Fibroblast of pulmonary artery (primary cell): Measurements from ENCODE around the gene JUNB.

Source experiments
- DNase-seq: peaks from one replicate; pipeline ENCODE4 v3.0.0-alpha.2; 2010; ENCODE audit warnings: low read depth
- H3K4me3 ChIP-seq: replicated peaks from 2 replicates; pipeline ENCODE4 v1.5.1; 2011; ENCODE audit warnings: low read depth, mild to moderate bottlenecking, control low read depth, low read length, moderate library complexity
- TF ChIP-seq, protein P1 (sequence below): IDR thresholded peaks from 2 replicates; pipeline ENCODE4 v1.5.1; 2011; ENCODE audit warnings: mild to moderate bottlenecking, control low read depth, low read length, inconsistent platforms; ENCODE audit errors: missing control alignments

Gene JUNB

DNA sequence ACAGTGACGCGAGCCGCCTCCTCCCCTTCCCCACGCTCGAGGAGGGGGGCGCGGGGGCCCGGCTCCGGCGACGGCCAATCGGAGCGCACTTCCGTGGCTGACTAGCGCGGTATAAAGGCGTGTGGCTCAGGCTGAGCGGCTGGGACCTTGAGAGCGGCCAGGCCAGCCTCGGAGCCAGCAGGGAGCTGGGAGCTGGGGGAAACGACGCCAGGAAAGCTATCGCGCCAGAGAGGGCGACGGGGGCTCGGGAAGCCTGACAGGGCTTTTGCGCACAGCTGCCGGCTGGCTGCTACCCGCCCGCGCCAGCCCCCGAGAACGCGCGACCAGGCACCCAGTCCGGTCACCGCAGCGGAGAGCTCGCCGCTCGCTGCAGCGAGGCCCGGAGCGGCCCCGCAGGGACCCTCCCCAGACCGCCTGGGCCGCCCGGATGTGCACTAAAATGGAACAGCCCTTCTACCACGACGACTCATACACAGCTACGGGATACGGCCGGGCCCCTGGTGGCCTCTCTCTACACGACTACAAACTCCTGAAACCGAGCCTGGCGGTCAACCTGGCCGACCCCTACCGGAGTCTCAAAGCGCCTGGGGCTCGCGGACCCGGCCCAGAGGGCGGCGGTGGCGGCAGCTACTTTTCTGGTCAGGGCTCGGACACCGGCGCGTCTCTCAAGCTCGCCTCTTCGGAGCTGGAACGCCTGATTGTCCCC, at the start of gene JUNB:
TSS of gene JUNB (plus strand) at position 142 of the 706 bp plus-strand sequence. CDS start at position 428, 286 bp downstream.
- peak within 1 kb of the TSS; percentile 99 for H3K4me3 ChIP-seq
- peak; percentile 99 for DNase-seq
- TF ChIP-seq, protein P1, sequence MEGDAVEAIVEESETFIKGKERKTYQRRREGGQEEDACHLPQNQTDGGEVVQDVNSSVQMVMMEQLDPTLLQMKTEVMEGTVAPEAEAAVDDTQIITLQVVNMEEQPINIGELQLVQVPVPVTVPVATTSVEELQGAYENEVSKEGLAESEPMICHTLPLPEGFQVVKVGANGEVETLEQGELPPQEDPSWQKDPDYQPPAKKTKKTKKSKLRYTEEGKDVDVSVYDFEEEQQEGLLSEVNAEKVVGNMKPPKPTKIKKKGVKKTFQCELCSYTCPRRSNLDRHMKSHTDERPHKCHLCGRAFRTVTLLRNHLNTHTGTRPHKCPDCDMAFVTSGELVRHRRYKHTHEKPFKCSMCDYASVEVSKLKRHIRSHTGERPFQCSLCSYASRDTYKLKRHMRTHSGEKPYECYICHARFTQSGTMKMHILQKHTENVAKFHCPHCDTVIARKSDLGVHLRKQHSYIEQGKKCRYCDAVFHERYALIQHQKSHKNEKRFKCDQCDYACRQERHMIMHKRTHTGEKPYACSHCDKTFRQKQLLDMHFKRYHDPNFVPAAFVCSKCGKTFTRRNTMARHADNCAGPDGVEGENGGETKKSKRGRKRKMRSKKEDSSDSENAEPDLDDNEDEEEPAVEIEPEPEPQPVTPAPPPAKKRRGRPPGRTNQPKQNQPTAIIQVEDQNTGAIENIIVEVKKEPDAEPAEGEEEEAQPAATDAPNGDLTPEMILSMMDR, result no peak

DNA sequence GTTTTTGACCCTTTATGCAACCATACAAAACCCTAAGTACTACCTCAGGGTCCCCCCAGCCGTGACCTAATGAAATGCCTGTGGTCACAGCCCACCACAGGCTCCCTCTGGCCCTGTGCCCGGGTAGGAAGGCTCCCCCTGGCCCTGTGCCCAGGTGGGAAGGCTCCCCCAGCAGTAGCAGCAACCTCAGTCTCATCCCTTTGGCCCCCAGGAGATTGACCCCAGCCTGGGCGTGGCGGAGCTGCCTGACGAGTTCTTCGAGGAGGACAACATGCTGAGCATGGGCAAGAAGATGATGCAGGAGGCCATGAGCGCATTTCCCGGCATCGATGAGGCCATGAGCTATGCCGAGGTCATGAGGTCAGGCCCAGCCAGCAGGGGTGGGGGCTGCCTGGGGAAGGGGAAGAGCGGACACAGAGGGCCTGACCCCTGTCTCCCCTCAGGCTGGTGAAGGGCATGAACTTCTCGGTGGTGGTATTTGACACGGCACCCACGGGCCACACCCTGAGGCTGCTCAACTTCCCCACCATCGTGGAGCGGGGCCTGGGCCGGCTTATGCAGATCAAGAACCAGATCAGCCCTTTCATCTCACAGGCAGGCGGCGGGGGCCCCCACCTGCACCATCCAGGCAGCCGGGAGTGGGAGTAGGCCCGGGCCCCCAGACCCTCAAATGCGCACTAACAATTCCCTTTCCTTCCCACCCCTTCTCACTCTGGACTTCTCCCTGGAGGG, 46.0 kb upstream of the JUNB start:
- DNase-seq, result no peak
- no peak overlapping the region for H3K4me3 ChIP-seq
- TF ChIP-seq, protein P1, result no peak

DNA sequence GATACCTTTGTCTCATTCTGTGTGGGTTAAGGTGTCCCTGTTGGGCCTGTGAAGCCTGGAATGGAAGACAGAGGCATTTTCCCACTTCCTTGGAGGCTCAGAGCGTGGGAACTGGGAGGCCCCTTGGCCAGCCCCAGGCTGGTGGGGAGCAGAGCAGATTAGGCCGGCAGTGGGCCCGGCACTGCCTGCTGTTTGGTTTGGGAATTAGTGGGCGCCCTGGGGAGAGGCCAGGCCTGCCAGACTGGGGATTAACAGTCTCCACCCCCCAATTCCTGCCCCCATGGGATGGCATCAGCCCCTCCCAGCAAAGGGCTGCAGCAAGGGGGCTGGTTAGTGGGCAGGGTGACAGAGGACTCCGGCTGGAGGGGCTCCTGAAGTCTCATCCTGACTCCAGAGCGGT, 42.8 kb upstream of the JUNB start:
- no peak overlapping the region for H3K4me3 ChIP-seq
- TF ChIP-seq, protein P1, result no peak
- no peak for DNase-seq

DNA sequence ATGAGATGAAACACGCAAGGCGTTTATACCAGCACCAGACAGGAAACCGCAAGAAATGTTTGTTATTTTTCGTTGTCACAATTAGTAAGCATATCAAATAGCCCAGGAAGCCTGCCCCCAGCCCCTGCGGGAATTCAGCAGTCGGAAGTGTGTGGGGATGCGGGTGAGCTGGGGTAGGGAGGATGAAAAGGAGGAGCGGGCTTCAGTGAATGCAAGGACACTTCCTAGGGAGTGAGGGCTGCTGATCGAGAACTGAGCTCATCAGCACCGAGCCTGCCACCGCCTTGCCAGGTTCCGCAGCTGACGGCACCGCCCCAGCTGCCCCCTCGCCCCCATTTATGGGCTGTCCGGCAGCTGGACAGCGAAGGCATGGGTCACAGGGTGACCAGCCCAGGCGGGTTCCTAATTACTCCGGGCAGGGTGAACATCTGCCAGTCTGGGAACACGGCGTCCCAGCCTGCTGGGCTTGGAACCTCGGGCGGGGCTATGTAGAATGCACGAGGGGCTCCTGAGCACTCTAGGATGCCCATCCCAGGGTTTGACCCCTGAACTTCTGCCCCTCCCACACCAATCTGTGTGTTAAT, 41.3 kb upstream of the JUNB start:
- no peak overlapping the region for H3K4me3 ChIP-seq
- peak; percentile 23 for DNase-seq
- TF ChIP-seq, protein P1, result no peak

DNA sequence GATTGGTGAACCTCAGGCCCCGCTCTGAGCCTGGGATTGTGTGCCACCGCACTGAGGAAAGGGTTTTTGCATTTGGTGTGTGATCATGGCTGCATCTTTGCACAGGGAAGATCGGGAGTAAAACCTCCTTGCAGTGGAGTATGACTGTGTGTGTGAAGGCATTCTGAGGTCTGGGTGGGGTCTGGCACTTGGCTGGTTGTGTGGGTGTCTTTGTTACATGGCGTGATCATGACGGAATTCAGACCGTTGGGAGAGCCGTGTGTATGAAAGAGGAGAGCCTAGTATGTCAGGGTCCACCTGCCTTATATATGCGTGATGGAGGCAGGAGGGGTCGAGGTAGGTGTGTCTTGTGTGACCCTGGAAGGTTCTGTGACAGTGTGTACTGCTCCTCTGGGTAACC, 40.4 kb upstream of the JUNB start:
- H3K4me3 ChIP-seq, result no peak overlapping the region
- TF ChIP-seq, protein P1, result no peak
- DNase-seq, result no peak

DNA sequence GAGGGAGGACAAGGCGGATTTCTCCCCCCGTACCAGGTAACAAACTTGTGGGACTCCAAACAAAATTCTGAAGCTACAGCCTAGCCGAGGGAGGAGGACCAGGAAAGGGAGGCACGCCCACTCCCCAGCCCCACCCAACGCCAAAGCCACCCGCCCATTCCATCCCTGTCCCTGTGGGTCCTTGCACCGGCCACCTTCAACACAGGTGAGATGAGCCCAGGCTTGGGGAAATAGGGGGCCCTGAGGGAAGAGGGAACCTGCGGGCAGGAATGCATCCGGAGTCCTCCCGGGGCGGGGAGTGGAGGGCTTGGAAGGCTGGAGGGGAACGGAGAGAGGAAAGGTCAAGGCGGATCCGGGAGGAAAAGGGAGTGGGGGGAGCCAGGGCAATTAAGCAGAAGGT, 39.7 kb upstream of the JUNB start, which contains the start of gene BEST2:
TSS of gene BEST2 (plus strand) at position 157 of the 400 bp plus-strand sequence. CDS start 802 bp downstream, outside the sequence.
- TF ChIP-seq, protein P1, result no peak
- H3K4me3 ChIP-seq, result no peak within 1 kb of the TSS
- no peak for DNase-seq
